Stimulated activated CD4-positive, alpha-beta T cell treated with anti-CD3 and anti-CD28 coated beads, Interleukin-12 subunit alpha, Interleukin-12 subunit beta, amount 100 ng/mL, for 48 hours (primary cell): ENCODE results near the gene TIMP2.
A peak's percentile ranks its signal among the peaks of the same experiment; 100 is the strongest.
"Not testable (repeated sequence)": the region's sequence is repeated elsewhere in the genome, so short reads cannot be mapped to it uniquely, and the experiment has no call there.

Source experiments
- DNase-seq, 3 donors: peaks; one replicate each; pipeline ENCODE4 v3.0.0-alpha.2; 2020; ENCODE audit warnings: low read depth in 2 of 3, low spot score in 1 of 3

Gene TIMP2

DNA sequence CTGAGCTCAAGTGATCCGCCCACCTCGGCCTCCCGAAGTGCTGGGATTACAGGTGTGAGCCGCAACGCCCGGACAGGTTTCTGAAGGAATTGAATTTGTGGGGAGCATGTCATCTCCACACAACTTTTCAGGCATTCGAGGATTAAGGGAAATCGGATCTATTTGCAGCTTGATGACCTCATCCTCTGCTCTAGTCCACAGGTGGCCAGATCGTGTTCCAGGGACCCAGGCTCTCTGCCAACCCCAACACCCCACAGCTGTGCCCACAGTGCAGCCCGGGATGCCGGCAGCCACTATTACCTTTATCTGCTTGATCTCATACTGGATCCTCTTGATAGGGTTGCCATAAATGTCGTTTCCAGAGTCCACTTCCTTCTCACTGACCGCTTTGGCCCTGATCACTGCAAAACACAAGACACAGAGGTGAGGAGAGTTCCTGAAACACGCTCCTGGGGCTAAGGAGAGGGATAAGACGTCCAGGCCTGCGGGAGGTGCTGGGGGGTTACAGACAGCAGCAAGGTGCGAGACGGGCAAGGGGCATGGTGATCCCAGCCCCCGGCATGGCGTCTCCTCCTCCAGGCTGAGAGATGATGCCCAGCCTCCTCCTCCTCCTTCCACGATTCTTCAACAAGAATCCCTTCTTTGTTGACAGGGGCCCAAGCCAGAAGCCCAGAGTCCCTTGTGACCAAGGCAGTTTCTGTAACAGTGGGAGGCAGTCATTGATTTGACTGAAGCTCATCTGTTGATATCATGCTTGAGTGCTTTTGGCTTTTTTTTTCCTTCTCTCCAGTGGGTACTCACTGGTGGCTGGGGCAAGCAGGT is 51.5 kb downstream of the TIMP2 start:
- DNase-seq = no peak

DNA sequence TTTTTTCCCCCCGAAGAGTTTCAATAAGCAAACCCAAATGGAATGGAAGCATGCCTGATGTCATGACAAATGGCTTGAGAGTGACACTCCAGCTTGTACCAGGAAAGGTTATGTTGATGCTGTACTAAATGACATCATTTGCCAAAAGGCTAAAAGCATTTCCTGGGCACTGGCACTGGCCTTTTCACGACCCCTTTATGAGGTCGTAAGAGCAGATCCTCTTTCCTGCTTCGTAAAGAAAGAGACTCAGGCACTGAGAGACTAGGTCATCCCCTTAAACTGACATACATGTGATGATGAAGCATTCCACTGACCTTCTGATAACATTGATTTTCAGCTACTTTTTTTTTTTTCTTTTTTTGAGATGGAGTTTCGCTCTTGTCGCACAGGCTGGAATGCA is 52.7 kb downstream of the TIMP2 start:
- DNase-seq = no peak

DNA sequence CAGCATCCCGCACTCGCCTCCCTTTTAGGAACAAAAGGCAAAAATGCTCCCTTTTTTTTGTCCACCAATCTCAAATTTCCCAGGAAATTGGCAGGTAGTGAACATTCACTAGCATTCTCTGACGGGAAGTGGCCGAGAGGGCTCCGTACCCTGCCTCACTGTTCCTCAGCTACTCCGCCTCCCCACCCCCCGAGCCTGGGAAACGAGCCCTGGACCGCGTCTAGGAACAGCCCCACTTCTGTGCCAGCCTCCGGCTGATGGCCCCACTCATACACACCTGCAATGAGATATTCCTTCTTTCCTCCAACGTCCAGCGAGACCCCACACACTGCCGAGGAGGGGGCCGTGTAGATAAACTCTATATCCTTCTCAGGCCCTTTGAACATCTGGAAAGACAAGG is 54.6 kb downstream of the TIMP2 start:
- no peak for DNase-seq

DNA sequence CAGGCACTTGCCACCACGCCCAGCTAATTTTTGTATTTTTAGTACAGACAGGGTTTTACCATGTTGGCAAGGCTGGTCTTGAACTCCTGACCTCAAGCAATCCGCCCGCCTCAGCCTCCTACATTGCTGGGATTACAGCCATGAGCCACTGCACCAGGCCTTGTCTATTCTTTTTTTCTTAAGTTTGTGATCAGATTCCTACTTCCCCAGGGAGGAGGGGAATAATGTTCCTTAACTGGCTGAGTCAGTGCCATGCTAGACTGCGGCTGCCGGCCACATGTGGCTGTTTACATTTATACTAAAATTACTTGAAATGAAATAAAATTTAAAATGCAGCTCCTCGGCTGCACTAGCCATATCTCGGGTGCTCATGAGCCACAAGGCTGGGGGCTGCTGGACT is 56.8 kb downstream of the TIMP2 start:
- DNase-seq = no peak

DNA sequence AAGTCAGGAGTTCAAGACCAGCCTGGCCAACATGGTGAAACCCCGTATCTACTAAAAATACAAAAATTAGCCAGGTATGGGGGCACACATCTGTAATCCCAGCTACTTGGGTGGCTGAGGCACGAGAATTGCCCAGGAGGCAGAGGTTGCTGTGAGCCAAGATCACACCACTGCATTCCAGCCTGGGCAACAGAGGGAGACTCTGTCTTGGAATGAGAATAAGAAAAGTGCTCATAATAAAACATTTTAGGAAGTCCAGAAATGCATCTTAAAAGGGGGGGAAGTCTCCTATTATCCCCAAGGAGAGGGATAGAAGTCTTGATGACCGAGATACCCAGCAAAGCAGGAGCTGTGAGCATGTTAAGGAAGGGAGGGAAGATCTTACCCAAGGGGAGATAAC is 58.1 kb downstream of the TIMP2 start:
- DNase-seq = not testable (repeated sequence)

DNA sequence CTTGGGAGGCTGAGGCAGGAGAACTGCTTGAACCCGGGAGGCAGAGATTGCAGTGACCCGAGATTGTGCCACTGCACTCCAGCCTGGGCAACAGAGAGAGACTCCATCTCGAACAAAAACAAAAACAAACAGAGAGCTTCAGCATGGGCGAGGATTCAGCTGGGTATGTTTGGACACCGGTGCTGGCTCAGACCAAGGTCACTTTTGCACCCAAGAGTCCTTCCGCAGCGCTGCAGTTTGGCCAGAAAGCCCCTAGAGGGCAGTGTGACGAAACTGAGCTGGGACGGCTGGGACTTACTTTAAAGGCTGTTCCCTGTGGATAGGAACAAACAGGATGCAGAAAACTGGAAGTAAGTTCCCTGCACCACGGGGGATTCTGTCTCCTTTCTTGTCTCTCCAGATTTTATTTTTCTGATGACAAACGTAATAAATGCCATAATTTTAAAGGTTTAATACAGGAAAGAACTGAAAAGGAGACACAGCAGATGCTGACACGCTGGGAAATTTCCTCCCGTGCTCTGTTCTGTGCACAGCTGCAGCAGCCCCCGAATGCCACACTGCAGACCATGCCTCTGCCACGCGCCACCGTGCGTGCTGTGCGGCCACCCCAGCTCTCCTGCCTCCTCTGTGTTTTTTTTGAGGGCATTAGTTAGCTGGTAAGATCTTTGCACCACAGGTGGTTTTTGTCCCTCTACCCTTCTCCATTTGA is 59.4 kb downstream of the TIMP2 start:
- peak; percentile 35 to 71 (median 49) for DNase-seq

DNA sequence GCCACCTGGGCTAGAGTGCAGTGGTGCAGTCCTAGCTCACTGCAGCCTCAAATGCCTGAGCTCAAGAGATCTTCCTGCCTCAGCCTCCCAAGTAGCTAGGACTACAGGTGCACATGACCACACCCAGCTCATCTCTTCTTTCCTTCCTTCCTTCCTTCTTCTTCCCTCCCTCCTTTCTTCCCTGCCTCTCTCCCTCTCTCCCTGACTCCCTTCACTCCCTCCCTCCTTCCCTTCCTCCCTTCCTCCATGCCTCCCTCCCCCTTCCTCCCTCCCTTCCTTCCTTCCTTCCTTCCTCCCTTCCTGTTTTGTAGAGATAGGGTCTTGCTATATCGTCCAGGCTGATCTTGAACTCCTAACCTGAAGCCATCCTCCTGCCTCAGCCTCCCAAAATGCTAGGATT is 61.1 kb downstream of the TIMP2 start:
- DNase-seq = no peak

DNA sequence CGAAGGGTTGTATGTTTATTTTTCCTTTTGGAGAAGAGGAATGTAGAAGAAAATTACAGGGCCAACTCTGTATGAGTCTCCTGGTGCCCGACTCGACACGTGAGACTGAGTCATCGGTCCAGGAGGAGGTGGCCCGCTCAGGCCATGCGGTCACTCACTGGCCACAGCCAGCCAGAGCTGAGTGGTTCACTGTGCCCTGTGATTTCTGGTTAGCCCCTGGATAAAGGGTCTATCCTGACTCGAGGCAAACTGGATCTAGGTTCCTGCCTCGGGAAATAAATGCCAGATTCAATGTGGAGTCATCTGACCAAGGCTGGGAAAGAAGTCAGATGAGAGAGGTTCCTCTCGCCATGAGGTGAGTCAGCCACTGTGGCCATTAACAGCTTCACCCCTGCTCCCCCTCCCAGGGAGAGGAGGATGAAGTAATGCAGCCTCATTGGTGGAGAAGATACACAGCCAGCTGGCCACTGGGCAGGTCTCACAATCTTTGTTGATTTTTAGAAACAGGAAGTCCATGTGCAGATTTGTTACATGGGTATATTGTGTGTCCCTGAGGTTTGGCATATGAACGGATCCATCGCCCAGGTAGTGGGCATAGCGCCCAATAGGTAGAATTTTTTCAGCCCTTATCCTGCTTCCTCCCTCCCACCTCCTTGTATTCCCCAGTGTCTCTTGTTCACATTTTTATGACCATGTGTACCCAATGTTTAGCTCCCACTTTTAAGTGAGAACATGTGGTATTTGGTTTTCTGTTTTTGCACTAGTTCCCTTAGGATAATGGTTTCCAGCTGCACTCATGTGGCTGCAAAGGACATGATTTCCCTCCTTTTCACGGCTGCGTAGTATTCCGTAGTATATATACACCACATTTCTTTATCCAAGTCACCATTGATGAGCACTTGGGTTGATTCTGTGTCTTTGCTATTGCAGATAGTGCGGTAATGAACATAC is 62.8 kb downstream of the TIMP2 start:
- DNase-seq = no peak

DNA sequence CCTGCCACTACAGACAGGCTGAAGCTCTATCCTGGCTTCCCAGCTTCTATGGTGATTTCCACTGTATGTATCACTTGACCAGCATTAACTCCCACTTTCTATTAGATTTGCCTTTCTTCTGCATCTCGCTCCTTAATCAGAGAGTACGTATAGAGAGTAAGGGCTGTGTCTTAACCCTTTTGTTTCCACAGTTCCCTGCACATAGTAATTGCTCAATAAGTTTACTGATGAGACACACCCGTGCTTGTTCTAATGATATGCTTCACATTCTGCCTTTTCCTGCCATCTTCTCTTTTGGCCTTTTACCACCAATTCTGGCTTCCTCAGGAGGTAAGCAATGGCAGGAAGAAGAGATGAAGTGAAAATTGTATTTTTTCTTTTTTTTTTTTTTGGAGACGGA is 64.0 kb downstream of the TIMP2 start:
- no peak for DNase-seq

DNA sequence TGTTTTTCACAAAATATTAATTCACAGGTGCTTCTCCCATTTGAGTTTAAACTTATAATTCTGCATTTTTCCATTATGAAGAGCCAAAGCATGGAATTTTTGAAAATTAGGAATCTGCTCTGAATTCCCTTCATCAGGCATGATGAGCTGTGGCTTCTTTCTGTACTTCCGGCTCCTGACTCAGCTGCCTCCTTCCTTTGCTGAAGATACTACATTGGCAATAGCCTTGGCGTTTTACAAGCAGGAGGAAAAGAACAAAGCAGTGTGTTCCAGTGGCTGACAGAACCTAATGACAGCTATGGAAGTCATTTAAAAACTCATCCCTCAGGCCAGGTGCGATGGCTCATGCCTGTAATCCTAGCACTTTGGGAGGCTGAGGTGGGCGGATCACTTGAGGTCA is 66.1 kb downstream of the TIMP2 start:
- DNase-seq = no peak

DNA sequence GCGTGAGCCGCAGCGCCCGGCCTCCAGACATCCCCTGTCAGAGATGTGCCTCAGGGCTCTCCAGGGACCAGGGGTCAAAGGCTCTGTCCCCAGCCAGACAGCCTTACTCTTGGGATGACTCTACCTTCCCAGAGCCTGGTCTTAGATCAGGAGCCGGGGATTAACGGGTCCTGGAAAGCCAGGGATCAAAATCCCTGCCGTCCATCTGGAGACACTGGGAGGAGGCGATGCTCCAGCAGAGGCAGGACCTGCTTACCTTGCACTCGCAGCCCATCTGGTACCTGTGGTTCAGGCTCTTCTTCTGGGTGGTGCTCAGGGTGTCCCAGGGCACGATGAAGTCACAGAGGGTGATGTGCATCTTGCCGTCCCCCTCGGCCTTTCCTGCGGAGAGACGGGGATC is 67.9 kb downstream of the TIMP2 start:
- no peak for DNase-seq

DNA sequence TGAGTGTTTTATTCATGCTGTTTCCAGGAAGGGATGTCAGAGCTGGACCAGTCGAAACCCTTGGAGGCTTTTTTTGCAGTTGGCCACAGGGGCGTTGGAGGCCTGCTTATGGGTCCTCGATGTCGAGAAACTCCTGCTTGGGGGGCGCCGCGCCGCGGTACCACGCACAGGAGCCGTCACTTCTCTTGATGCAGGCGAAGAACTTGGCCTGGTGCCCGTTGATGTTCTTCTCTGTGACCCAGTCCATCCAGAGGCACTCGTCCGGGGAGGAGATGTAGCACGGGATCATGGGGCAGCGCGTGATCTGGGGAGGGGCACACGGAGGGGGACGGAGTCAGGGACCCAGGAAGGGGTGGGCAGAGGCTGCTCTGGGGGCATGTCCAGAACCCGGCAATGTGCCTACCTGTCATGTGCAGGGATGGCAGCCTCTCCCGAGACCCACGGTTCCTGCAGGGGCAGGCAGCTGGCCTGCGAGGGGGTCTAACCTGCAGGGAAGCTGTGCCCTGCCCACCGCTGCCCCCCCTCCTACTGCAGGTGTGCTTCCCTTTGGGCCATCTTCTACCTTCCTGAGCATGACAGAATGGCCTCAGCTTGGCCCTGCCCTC is 69.5 kb downstream of the TIMP2 start:
- DNase-seq = no peak

DNA sequence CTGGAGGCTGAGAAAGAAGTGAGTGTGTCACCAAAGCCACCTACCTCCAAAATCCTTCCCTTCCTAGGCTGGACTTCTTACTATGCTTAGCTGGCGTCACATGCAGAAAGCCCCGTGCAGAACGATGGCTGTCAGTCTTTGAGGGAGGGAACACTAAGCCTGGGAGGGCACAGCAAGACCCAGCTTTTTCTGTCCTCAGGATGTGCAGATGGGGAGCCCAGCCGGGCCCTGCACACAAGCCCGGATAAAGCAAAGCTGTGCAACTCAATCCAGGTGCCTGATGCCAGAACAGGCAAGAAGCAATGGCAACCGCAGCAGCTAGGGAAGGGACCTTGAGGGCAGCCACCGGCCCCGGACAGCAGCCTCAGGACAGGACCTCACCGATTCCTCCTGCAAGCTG is 70.7 kb downstream of the TIMP2 start:
- no peak for DNase-seq

DNA sequence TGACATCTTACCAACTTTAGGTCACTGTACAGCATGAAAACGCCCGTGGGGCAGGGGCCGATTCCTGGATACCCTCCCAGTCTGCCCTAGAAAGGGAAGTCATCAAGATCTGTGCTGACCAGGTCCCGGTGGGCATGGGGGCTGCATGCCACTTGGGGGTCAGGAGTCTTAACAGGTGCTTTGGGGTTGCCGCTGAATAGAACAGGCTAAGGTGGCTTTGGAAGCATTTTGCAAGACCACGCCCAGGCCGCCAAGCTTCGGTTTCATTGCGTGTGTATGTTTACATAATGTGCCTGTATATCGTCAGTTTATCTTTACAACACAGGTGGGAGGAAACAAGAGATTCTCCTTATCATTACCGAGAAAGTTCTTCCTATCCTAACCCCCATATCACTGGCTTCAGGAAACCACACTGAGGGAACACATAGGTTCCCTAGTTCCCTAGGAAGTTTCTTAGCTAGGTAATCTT is 71.2 kb downstream of the TIMP2 start:
- DNase-seq = no peak

DNA sequence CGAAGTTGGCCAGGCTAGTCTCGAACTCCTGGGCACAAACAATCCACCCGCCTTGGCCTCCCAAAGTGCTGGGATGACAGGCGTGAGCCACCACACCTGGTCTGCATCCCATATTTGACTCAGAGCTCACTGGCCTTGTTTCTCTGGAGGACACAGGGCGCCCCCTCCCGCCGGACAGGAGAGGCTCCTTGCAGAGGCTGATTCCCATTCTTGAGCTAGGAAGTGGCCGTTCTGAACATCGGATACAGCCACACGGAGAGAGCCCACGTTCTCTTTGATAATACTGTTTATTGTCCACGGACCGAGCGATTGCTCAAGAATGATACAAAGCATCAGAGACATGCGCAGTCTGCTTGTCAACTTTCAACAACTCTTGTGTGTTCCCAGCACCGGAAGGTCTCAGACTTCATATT is 72.5 kb downstream of the TIMP2 start:
- DNase-seq = no peak

DNA sequence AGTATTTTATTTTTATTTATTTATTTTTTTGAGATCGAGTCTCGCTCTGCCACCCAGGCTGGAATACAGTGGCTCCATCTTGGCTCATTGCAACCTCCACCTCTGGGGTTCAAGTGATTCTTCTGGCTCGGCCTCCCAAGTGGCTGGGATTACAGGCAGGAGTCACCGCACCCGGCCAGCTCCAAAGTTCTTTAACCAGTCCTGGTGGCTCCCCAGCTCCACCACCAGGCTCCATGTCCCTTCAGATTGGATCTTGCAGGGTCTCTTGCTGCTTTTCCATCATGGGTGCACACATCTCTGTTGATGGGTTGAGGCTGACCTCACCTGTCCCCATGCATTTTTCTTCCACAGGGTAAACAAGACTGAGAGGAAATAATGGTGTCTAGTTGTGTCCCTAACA is 76.2 kb downstream of the TIMP2 start:
- no peak for DNase-seq

DNA sequence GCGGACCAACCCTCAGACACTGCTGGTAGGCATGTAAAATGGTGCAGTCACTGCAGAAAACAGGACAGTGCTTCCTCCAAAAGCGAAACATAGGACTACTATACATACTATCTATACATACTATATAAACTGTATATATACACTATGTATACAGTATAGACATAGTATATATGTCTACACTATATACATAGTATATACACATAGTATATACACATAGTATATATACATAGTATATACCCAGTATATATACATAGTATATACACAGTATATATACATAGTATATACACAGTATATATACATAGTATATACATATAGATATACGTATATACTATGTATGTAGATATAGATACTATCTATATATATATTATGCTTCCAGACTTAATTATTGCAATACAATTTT is 78.1 kb downstream of the TIMP2 start:
- DNase-seq = no peak

DNA sequence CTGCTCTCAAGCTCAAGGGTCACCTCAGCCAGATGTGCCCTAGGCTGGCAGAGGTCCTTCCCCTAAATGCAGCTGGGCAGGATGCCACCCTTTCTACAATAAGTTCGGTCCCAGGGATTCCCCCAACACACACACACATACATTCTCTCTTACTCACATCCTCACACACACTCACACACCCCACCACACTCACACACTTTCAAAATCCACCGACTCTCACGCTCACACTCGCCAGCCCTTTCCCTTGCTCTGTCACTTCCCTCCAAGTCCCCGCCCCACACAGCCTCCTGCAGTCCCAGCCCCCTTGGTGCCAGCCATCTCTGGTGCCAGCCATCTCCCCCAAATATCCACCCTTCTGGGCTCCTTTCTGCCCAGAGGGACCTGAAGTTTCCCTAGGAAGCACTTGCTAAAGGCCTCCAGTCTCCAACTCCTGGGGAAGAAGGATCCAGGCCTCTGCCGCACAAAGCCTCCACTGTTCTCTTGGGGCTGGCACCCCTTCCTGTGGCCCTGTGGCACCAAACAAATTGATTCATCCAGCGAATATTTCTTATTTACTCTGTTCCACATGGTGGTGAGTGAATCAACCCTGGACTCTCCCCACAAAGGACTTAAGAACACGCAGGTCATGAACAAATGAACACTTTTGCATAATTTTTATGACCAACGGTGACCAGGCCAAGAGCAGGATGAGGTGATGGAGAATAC is 80.7 kb downstream of the TIMP2 start:
- no peak for DNase-seq

DNA sequence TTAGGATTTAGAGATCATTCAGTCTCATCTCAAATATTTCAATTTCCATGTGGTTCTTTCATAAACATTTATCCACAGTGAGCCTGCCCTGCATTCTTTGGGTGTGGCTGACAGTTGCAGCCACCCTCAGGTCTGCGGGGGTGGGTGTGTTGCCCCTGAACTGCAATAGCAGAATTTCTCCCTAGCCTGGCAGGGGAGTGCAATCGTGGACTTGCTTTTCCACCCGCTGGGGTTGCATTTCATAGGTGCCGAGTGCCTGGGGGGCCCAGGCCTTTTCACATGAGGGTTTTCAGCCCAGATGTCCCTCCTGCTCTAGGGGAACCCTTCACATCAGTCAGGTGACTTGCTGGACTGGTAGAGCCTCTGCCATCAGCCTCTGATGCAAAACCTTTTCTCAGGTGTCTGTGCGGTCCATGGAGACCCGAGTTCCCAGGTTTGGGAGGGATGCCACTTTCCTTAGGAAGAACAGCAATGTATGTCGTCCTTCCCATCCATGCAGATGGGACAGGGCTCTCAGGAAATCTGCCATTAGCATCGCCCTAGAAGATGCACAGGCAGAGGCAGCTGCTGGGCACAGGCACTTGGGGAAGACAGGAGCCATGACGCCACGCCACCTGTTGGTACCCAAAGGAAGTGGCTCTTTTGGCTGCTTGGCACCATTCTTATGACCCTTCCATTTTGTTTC is 82.2 kb downstream of the TIMP2 start:
- DNase-seq = peak; percentile 39 to 42 (median 41)
